Omental fat pad (tissue), 4 donors: ENCODE data around the gene PPBP. TPM values are rescaled to one million over a fixed set of nuclear protein-coding genes. Genes with fewer than 3 reads are reported as not detected.

Experiments used
- ATAC-seq: fragments of 150-250 bp; one replicate; pipeline ENCODE4 v1.9.1; 2016; ENCODE audit warnings: mild to moderate bottlenecking, moderate library complexity; ENCODE audit not compliant: low FRiP score
- DNase-seq: peaks from one replicate; pipeline ENCODE4 v3.0.0-alpha.2; 2019; ENCODE audit warnings: low spot score
- total RNA-seq, 4 donors: library from RNA; depleted of rRNA; stranded (reverse); fragments of >200 nt; gene quantifications; one replicate each; pipeline ENCODE4 v1.1.0, GENCODE V29; 2016
- TF ChIP-seq, protein P1 (sequence below), 3 donors: fragments of 450-650 bp; IDR thresholded peaks; one replicate each; pipeline ENCODE4 v1.5.1; 2016 to 2017; ENCODE audit warnings: antibody characterized with exemption in 3 of 3, mild to moderate bottlenecking in 3 of 3, moderate library complexity in 2 of 3

The PPBP gene, protein sequence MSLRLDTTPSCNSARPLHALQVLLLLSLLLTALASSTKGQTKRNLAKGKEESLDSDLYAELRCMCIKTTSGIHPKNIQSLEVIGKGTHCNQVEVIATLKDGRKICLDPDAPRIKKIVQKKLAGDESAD
- 1 to 10 TPM in 2 of 4 donors, not detected in 2; 1.9 to 3.4 TPM for total RNA-seq

DNA sequence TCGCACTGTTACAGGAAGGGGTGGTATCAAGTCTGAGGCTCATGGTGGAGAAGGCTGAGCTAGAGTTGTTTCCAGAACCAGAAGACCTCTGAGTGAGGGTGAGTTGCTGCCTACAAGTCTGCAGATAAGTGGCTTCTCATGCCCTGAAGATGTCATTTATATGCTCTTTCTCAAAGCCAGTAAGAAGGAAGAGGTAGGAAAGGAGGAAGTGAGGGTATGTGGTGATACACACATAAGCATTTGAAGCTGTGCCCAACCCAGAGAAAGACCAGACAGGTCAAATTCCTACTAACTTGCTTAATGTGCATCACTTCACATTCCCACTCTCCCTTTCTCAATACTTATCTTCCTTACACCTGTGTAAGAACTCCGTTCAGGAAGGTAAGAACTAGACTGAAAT is at the start of gene PPBP:
Gene PPBP (minus strand): TSS at position 130 of the 400 bp plus-strand sequence. CDS start 87 bp downstream, at position 43.
- TF ChIP-seq, protein P1, sequence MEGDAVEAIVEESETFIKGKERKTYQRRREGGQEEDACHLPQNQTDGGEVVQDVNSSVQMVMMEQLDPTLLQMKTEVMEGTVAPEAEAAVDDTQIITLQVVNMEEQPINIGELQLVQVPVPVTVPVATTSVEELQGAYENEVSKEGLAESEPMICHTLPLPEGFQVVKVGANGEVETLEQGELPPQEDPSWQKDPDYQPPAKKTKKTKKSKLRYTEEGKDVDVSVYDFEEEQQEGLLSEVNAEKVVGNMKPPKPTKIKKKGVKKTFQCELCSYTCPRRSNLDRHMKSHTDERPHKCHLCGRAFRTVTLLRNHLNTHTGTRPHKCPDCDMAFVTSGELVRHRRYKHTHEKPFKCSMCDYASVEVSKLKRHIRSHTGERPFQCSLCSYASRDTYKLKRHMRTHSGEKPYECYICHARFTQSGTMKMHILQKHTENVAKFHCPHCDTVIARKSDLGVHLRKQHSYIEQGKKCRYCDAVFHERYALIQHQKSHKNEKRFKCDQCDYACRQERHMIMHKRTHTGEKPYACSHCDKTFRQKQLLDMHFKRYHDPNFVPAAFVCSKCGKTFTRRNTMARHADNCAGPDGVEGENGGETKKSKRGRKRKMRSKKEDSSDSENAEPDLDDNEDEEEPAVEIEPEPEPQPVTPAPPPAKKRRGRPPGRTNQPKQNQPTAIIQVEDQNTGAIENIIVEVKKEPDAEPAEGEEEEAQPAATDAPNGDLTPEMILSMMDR (IDR thresholded peaks at IDR 0.05) = no peak
- DNase-seq (no peak), ATAC-seq (no peak)

GRCh38 chr4:74037076-74037955 is 49.3 kb upstream of the PPBP start:
- ATAC-seq (no peak), DNase-seq (no peak)
- TF ChIP-seq, protein P1 (IDR thresholded peaks at IDR 0.05) = no peak

GRCh38 chr4:74033739-74034138 is 45.7 kb upstream of the PPBP start:
- ATAC-seq (no peak), DNase-seq (no peak)
- TF ChIP-seq, protein P1 (IDR thresholded peaks at IDR 0.05) = no peak

DNA sequence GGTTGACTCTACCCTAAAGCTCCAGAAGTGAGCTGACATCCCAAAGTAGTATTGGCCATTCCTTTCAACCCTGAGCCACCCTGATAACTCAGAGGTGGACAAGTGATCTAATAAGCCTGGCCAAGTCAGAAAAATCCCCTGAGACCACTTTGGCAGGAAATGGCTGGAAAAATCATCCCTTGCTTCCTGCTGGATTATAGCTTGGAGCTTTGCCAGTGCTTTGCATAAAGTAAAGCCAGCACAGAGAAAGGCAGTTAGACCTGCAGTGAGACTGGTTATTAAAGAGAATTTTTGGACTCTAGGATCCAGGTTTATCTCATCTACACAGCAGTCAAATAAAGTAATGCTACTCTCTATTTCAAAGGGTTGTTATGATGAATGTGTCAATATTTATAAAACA is 44.1 kb upstream of the PPBP start:
- DNase-seq (no peak), ATAC-seq (no peak)
- TF ChIP-seq, protein P1 (IDR thresholded peaks at IDR 0.05) = no peak

DNA sequence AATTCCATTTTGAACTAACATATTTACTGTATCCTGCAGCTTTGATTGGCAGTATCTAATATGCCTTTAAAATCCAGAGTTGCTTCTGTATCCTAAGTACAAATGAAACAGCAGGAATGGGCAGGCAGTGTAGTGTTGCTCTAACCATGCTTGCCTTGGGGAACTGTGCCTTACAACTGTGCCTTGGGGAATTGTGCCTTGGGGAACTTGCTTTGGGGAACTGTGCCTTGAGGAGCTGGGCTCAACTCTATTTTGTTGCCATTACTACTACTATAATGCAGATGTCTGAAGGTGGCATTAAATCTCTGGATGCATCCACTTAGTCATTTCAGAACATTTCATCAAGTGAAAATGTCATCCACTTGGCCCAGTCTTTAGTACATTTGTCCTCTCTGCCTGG is 43.6 kb upstream of the PPBP start:
- DNase-seq (no peak), ATAC-seq (no peak)
- TF ChIP-seq, protein P1 (IDR thresholded peaks at IDR 0.05) = no peak

GRCh38 chr4:74030285-74030684 is 42.3 kb upstream of the PPBP start:
- ATAC-seq (no peak), DNase-seq (no peak)
- TF ChIP-seq, protein P1 (IDR thresholded peaks at IDR 0.05) = no peak

DNA sequence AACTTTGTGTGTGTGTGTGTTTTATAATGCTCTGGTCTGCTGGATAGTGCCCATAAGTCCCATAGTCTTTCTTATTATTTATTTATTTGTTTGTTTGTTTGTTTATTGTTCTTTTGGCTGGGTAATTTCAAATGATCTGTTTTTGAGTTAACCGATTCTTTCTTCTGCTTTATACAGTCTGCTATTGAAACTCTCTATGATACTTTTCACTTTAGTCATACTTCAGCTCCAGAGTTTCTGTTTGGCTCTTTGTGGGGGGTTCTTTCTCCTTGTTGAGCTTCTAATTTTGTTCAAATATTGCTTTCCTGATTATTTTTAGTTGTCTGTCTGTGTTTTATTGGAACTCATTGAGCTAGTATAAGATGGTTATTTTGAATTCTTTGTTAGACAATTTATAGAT is 40.5 kb upstream of the PPBP start:
- DNase-seq (no peak), ATAC-seq (no peak)
- TF ChIP-seq, protein P1 (IDR thresholded peaks at IDR 0.05) = no peak
